IMR-90 (cell line): ENCODE data around the gene MIEN1. TPM values are rescaled to one million over a fixed set of nuclear protein-coding genes. Genes with fewer than 3 reads are reported as not detected.

Source experiments
- ATAC-seq: fragments of 200-7000 bp; cut with Tn5 transposase; 2 replicates; pipeline ENCODE4 v1.9.1; 2020; ENCODE audit warnings: low read depth, mild to moderate bottlenecking, moderate library complexity
- BruUV-seq: library from RNA; stranded (reverse); fragments of 400-500 nt; replicated peaks from 2 replicates; lab custom pipeline; 2021; lab: Mats Ljungman, UMichigan
- CTCF ChIA-PET: fragments of 300-600 bp; formaldehyde crosslinking; extraction: SDS; loops from one replicate; lab custom pipeline; 2021; ENCODE audit warnings: antibody characterized with exemption; lab: Yijun Ruan, JAX
- POLR2A ChIA-PET: fragments of 300-600 bp; sonication (Branson Sonifier 250); formaldehyde crosslinking; loops from one replicate; lab custom pipeline; 2022; ENCODE audit warnings: antibody characterized with exemption; ENCODE audit not compliant: unreplicated experiment; lab: Charles Lee
- DNase-seq: peaks from one replicate; pipeline ENCODE4 v3.0.0; 2013
- H2AFZ ChIP-seq: replicated peaks from 2 replicates; pipeline ENCODE3; 2013; ENCODE audit warnings: low read length, mild to moderate bottlenecking; ENCODE audit not compliant: poor library complexity
- H2AK5ac ChIP-seq: 2 replicates; pipeline ENCODE4 v1.6.1; 2013; ENCODE audit warnings: low read depth, low read length, inconsistent platforms
- H2AK9ac ChIP-seq: replicated peaks from 2 replicates; pipeline ENCODE3; 2013; ENCODE audit warnings: mild to moderate bottlenecking, low read depth, low read length, moderate library complexity; ENCODE audit not compliant: poor library complexity
- H2BK120ac ChIP-seq: 2 replicates; pipeline ENCODE4 v1.6.1; 2013; ENCODE audit warnings: low read depth, low read length, inconsistent platforms
- H2BK15ac ChIP-seq: 3 replicates; pipeline ENCODE4 v1.6.1; 2013; ENCODE audit warnings: low read depth, low read length, inconsistent platforms
- H2BK20ac ChIP-seq: 2 replicates; pipeline ENCODE4 v1.6.1; 2013; ENCODE audit warnings: low read depth, mild to moderate bottlenecking, inconsistent platforms, low read length, moderate library complexity
- H2BK5ac ChIP-seq: 2 replicates; pipeline ENCODE4 v1.6.1; 2013; ENCODE audit warnings: mild to moderate bottlenecking, low read depth, low read length, inconsistent platforms; ENCODE audit not compliant: poor library complexity, severe bottlenecking
- H3K14ac ChIP-seq: replicated peaks from 2 replicates; pipeline ENCODE4 v1.6.1; 2013; ENCODE audit warnings: low read depth, low read length, inconsistent platforms
- H3K18ac ChIP-seq: 2 replicates; pipeline ENCODE4 v1.6.1; 2013; ENCODE audit warnings: low read depth, low read length, control low read depth
- H3K23ac ChIP-seq: 2 replicates; pipeline ENCODE4 v1.6.1; 2013; ENCODE audit warnings: low read depth, low read length, inconsistent platforms
- H3K27ac ChIP-seq: 2 replicates; pipeline ENCODE4 v1.5.1; 2013; ENCODE audit warnings: mild to moderate bottlenecking, control low read depth, low read length; ENCODE audit not compliant: insufficient read depth
- H3K27me3 ChIP-seq: 2 replicates; pipeline ENCODE4 v1.6.1; 2013; ENCODE audit warnings: low read length; ENCODE audit not compliant: control insufficient read depth, insufficient read depth
- H3K36me3 ChIP-seq: 2 replicates; pipeline ENCODE4 v1.6.1; 2013; ENCODE audit warnings: low read length, mixed read lengths; ENCODE audit not compliant: control insufficient read depth, insufficient read depth
- H3K4ac ChIP-seq: 2 replicates; pipeline ENCODE4 v1.6.1; 2013; ENCODE audit warnings: low read depth, low read length, inconsistent platforms
- H3K4me1 ChIP-seq: 2 replicates; pipeline ENCODE4 v1.6.1; 2013; ENCODE audit warnings: low read length, mixed read lengths; ENCODE audit not compliant: control insufficient read depth, insufficient read depth
- H3K4me2 ChIP-seq: 2 replicates; pipeline ENCODE4 v1.6.1; 2013; ENCODE audit warnings: low read depth, mild to moderate bottlenecking, control low read depth, low read length, moderate library complexity
- H3K4me3 ChIP-seq: 2 replicates; pipeline ENCODE4 v1.5.1; 2013; ENCODE audit warnings: low read depth, mild to moderate bottlenecking, control low read depth, low read length, moderate library complexity; ENCODE audit not compliant: insufficient read depth
- H3K56ac ChIP-seq: 2 replicates; pipeline ENCODE4 v1.6.1; 2013; ENCODE audit warnings: low read length, inconsistent platforms; ENCODE audit not compliant: insufficient read depth; ENCODE audit errors: extremely low read depth
- H3K79me1 ChIP-seq, 2 experiments: 2 replicates each; pipeline ENCODE4 v1.6.1; 2013; ENCODE audit warnings: low read length in 2 of 2, inconsistent platforms in 1 of 2, low read depth in 1 of 2
- H3K9ac ChIP-seq: 2 replicates; pipeline ENCODE4 v1.6.1; 2013; ENCODE audit warnings: low read depth, low read length, control low read depth
- H3K9me1 ChIP-seq: 2 replicates; pipeline ENCODE4 v1.6.1; 2013; ENCODE audit warnings: low read length, inconsistent platforms; ENCODE audit not compliant: insufficient read depth
- H3K9me3 ChIP-seq: 2 replicates; pipeline ENCODE4 v1.6.1; 2013; ENCODE audit warnings: low read length; ENCODE audit not compliant: control insufficient read depth, insufficient read depth
- H4K20me1 ChIP-seq: 2 replicates; pipeline ENCODE4 v1.6.1; 2013; ENCODE audit warnings: low read length, inconsistent platforms; ENCODE audit not compliant: insufficient read depth
- H4K5ac ChIP-seq: 2 replicates; pipeline ENCODE4 v1.6.1; 2013; ENCODE audit warnings: mild to moderate bottlenecking, low read depth, low read length, control low read depth
- H4K8ac ChIP-seq, 2 experiments: 2 replicates each; pipeline ENCODE4 v1.6.1; 2013; ENCODE audit warnings: low read depth in 2 of 2, low read length in 2 of 2, control low read depth in 1 of 2, inconsistent platforms in 1 of 2
- H4K91ac ChIP-seq: 2 replicates; pipeline ENCODE4 v1.6.1; 2013; ENCODE audit warnings: low read depth, low read length, inconsistent platforms; ENCODE audit not compliant: insufficient read depth
- CEBPB ChIP-seq: IDR thresholded peaks from 2 replicates; pipeline ENCODE4 v1.6.1; 2012; ENCODE audit warnings: low read depth, low read length, improper control_type of control experiment
- CHD1 ChIP-seq: IDR thresholded peaks from 2 replicates; pipeline ENCODE4 v1.6.1; 2012; ENCODE audit warnings: low read depth, low read length, improper control_type of control experiment
- CTCF ChIP-seq: conservative IDR thresholded peaks from 2 replicates; pipeline ENCODE4 v1.5.1; 2012; ENCODE audit warnings: mild to moderate bottlenecking, low read depth, low read length, improper control_type of control experiment
- ELK1 ChIP-seq: fragments of 150-350 bp; IDR thresholded peaks from 2 replicates; pipeline ENCODE4 v1.6.1; 2016; ENCODE audit warnings: low read depth, mild to moderate bottlenecking, low read length, moderate library complexity, borderline replicate concordance
- FOS ChIP-seq: fragments of 150-350 bp; IDR thresholded peaks from 2 replicates; pipeline ENCODE4 v1.6.1; 2016; ENCODE audit warnings: low read depth, low read length
- MAZ ChIP-seq: IDR thresholded peaks from 2 replicates; pipeline ENCODE4 v1.6.1; 2012; ENCODE audit warnings: low read depth, mild to moderate bottlenecking, low read length, improper control_type of control experiment, moderate library complexity, borderline replicate concordance
- MXI1 ChIP-seq: IDR thresholded peaks from 2 replicates; pipeline ENCODE4 v1.6.1; 2012; ENCODE audit warnings: low read depth, mild to moderate bottlenecking, low read length, moderate library complexity, borderline replicate concordance
- NFE2L2 ChIP-seq: fragments of 150-350 bp; IDR thresholded peaks from 2 replicates; pipeline ENCODE4 v1.6.1; 2016; ENCODE audit warnings: low read depth, mild to moderate bottlenecking, low read length
- POLR2A ChIP-seq: IDR thresholded peaks from 2 replicates; pipeline ENCODE4 v1.6.1; 2012; ENCODE audit warnings: mild to moderate bottlenecking, low read depth, low read length
- RAD21 ChIP-seq: IDR thresholded peaks from 2 replicates; pipeline ENCODE4 v1.6.1; 2012; ENCODE audit warnings: low read length, improper control_type of control experiment
- SMC3 ChIP-seq: fragments of 150-350 bp; IDR thresholded peaks from 2 replicates; pipeline ENCODE4 v1.6.1; 2016; ENCODE audit warnings: low read depth, mild to moderate bottlenecking, antibody characterized with exemption, low read length, moderate library complexity
- WGBS, 2 experiments: methylation state at CpG; one replicate each; pipeline versions ENCODE4 v1.1.5 to v1.1.7; 2013; ENCODE audit warnings: missing lambda C conversion rate in 2 of 2; ENCODE audit not compliant: insufficient read length in 1 of 2; ENCODE audit errors: extremely low coverage in 2 of 2; 5-methylcytosine and 5-hydroxymethylcytosine counted together
- dilution Hi-C: fragments of 300-500 bp; cut with HindIII; formaldehyde crosslinking; loops from one replicate; pipeline ENCODE4 v1.14.3; 2018; ENCODE audit warnings: low sequenced_read_pairs; ENCODE audit not compliant: unreplicated experiment
- in situ Hi-C: fragments of 300-500 bp; cut with MboI; formaldehyde crosslinking; loops from 3 replicates; pipeline ENCODE4 v1.14.3; 2019; ENCODE audit warnings: low sequenced_read_pairs, inconsistent platforms, mixed read lengths
- intact Hi-C: fragments of 100-400 bp; cut with micrococcal nuclease; formaldehyde crosslinking; loops from 2 replicates; pipeline ENCODE4 v1.10.0; 2022
- polyA plus RNA-seq, 3 experiments: library from polyadenylated mRNA; depleted of rRNA; stranded (reverse); fragments of >200 nt; gene quantifications; 2 replicates each; pipeline ENCODE4 v1.2.3, GENCODE V29; 2012; ENCODE audit warnings: low replicate concordance in 1 of 3
- total RNA-seq: library from RNA; depleted of rRNA; stranded (reverse); fragments of >200 nt; gene quantifications from 2 replicates; pipeline ENCODE4 v1.2.3, GENCODE V29; 2012

Gene MIEN1
- total and polyA plus RNA-seq, 2 of the 4 experiments (the other 2 are of a cell fraction) = 20.3 to 75.6 TPM

GRCh38 chr17:39706383-39706782, 23.9 kb downstream of the MIEN1 start:
- Histone ChIP-seq H3K9me1 (peaks cover 17% of the 10 kb centered on the region), H3K9ac (no peak overlapping the region), H4K20me1 (peaks cover 49% of the 10 kb centered on the region), H2BK120ac (no peak overlapping the region), H3K4me1 (peaks cover 13% of the 10 kb centered on the region; the same call in 1 of the 2 replicates), H4K5ac (no peak overlapping the region), H2AK5ac (no peak overlapping the region), H4K91ac (no peak overlapping the region), H3K27ac (no peak overlapping the region), H3K36me3 (peaks cover 34% of the 10 kb centered on the region), H3K18ac (no peak overlapping the region), H4K8ac (no peak overlapping the region), H3K14ac (no peak overlapping the region), H3K4ac (no peak overlapping the region), H3K79me1 (peaks cover 0 to 60% of the 10 kb centered on the region in 2 experiments; a peak in 2 of 4 replicates), H2BK15ac (no peak overlapping the region), H3K23ac (no peak overlapping the region), H2BK5ac (no peak overlapping the region), H2BK20ac (no peak overlapping the region), H2AFZ (no peak overlapping the region), H3K9me3 (no peaks in the 10 kb centered on the region), H3K4me3 (no peak overlapping the region), H3K4me2 (no peak overlapping the region), H3K27me3 (no peaks in the 10 kb centered on the region), H2AK9ac (no peak overlapping the region), H3K56ac (no peak overlapping the region)
- BruUV-seq = no TSS peak
- TF ChIP-seq CTCF (no peak), POLR2A (no peak), RAD21 (no peak), NFE2L2 (no peak), MXI1 (no peak), SMC3 (no peak), CEBPB (no peak), CHD1 (no peak), ELK1 (no peak), FOS (no peak), MAZ (no peak)
- DNase-seq (no peak), ATAC-seq (no peak)
- intact Hi-C loops (no loop called here), in situ Hi-C loops (no loop called here), dilution Hi-C loops (no loop called here)
- no CpG with 5 or more reads among the region's 8 CpGs for whole genome bisulfite sequencing, 2 experiments
- POLR2A ChIA-PET = no interaction called here
- CTCF ChIA-PET = no interaction called here
